Neural progenitor cell (in vitro differentiated cells): ENCODE results near the gene PTPRT.

Experiments used
- EZH2phosphoT487 ChIP-seq: fragments of 200-600 bp; sonication (generic); IDR thresholded peaks from 2 replicates; pipeline ENCODE4 v1.6.1; 2017; ENCODE audit warnings: antibody characterized with exemption
- TF ChIP-seq, protein P1 (sequence below): fragments of 200-600 bp; sonication (generic); IDR thresholded peaks from 2 replicates; pipeline ENCODE4 v1.5.1; 2017; ENCODE audit warnings: antibody characterized with exemption, mild to moderate bottlenecking

DNA sequence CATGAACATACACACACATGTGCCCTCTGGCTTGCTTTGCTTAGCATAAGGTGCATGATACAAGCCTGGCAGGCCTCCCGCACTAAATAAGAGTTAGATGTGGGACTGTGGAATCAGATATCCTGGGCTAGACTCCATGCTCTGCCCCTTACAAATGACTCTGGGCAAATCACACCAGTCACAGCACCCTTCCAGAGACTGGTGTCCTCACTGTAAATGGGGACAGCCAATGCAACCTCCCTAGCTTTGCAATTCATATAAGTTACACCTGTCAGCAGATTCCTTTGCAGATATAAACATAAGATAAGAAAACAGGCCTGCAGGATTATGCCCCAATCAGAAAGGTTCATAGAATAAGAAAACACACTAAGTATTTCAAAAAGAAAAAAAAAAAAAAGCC, 174.1 kb downstream of the PTPRT start:
- TF ChIP-seq, protein P1, sequence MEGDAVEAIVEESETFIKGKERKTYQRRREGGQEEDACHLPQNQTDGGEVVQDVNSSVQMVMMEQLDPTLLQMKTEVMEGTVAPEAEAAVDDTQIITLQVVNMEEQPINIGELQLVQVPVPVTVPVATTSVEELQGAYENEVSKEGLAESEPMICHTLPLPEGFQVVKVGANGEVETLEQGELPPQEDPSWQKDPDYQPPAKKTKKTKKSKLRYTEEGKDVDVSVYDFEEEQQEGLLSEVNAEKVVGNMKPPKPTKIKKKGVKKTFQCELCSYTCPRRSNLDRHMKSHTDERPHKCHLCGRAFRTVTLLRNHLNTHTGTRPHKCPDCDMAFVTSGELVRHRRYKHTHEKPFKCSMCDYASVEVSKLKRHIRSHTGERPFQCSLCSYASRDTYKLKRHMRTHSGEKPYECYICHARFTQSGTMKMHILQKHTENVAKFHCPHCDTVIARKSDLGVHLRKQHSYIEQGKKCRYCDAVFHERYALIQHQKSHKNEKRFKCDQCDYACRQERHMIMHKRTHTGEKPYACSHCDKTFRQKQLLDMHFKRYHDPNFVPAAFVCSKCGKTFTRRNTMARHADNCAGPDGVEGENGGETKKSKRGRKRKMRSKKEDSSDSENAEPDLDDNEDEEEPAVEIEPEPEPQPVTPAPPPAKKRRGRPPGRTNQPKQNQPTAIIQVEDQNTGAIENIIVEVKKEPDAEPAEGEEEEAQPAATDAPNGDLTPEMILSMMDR = no peak
- TF ChIP-seq EZH2phosphoT487 = no peak
